GM12878 (cell line): ENCODE measurements around the gene FGGY. TPM values are rescaled to one million over a fixed set of nuclear protein-coding genes. Genes with fewer than 3 reads are reported as not detected.

ENCODE experiments used
- ATAC-seq: fragments of 200-7000 bp; cut with Tn5 transposase; 3 replicates; pipeline ENCODE4 v1.9.1; 2020; ENCODE audit warnings: mild to moderate bottlenecking, moderate library complexity
- BruUV-seq: library from RNA; stranded (reverse); fragments of 400-500 nt; replicated peaks from 2 replicates; lab custom pipeline; 2021; lab: Mats Ljungman, UMichigan
- CTCF ChIA-PET: fragments of 300-600 bp; sonication (Branson Sonifier 250); formaldehyde crosslinking; extraction: SDS; loops from one replicate; lab custom pipeline; 2021; ENCODE audit warnings: inconsistent platforms; lab: Yijun Ruan, JAX
- POLR2A ChIA-PET: fragments of 350-600 bp; formaldehyde crosslinking; extraction: SDS; loops from one replicate; lab custom pipeline; 2021; ENCODE audit warnings: inconsistent platforms; lab: Charles Lee
- RAD21 ChIA-PET: fragments of 300-600 bp; sonication (Branson Sonifier 250); formaldehyde crosslinking; loops from one replicate; lab custom pipeline; 2023; ENCODE audit warnings: antibody characterized with exemption; ENCODE audit not compliant: unreplicated experiment; lab: Charles Lee
- SMC1A ChIA-PET: fragments of 300-600 bp; sonication (Branson Sonifier 250); formaldehyde crosslinking; loops from one replicate; lab custom pipeline; 2023; ENCODE audit not compliant: unreplicated experiment, uncharacterized antibody; lab: Charles Lee
- DNase-seq: peaks from one replicate; pipeline ENCODE4 v3.0.0-alpha.2; 2011; ENCODE audit warnings: low read depth, low spot score
- FAIRE-seq: peaks from 3 replicates; lab custom pipeline; 2011; peaks lifted over from hg19 to GRCh38; lab: Jason Lieb, UNC
- H2AFZ ChIP-seq: 2 replicates; pipeline ENCODE4 v1.6.0; 2011; ENCODE audit warnings: low read depth, low read length, control low read depth; ENCODE audit not compliant: control insufficient read depth
- H3K27ac ChIP-seq: 2 replicates; pipeline ENCODE4 v1.5.1; 2011; ENCODE audit warnings: control low read depth; ENCODE audit not compliant: control insufficient read depth, insufficient read depth
- H3K27me3 ChIP-seq, 2 experiments: replicated peaks in 1 of 2; 2 replicates each; pipeline versions ENCODE4 v1.6.0 to v1.6.1; 2011; ENCODE audit warnings: low read length in 1 of 2; ENCODE audit not compliant: control insufficient read depth in 2 of 2, insufficient read depth in 2 of 2
- H3K36me3 ChIP-seq, 2 experiments: 2 replicates each; pipeline ENCODE4 v1.5.1; 2011; ENCODE audit warnings: low read length in 1 of 2; ENCODE audit not compliant: control insufficient read depth in 2 of 2, insufficient read depth in 2 of 2
- H3K4me1 ChIP-seq: 2 replicates; pipeline ENCODE4 v1.6.1; 2011; ENCODE audit warnings: mild to moderate bottlenecking, low read length, moderate library complexity, mixed read lengths; ENCODE audit not compliant: control insufficient read depth, insufficient read depth
- H3K4me2 ChIP-seq: 2 replicates; pipeline ENCODE4 v1.6.0; 2011; ENCODE audit warnings: control low read depth; ENCODE audit not compliant: control insufficient read depth, insufficient read depth
- H3K4me3 ChIP-seq: fragments of 200-600 bp; sonication (generic); 2 replicates; pipeline ENCODE4 v1.5.1; 2016
- H3K79me2 ChIP-seq: 2 replicates; pipeline ENCODE4 v1.6.0; 2011; ENCODE audit warnings: low read length; ENCODE audit not compliant: control insufficient read depth, insufficient read depth
- H3K9ac ChIP-seq: 2 replicates; pipeline ENCODE4 v1.8.0; 2011; ENCODE audit warnings: low read length, control low read depth, mixed read lengths; ENCODE audit not compliant: control insufficient read depth, insufficient read depth
- H3K9me3 ChIP-seq: replicated peaks from 3 replicates; pipeline ENCODE4 v1.5.1; 2011; ENCODE audit warnings: mild to moderate bottlenecking, low read length; ENCODE audit not compliant: control insufficient read depth, insufficient read depth
- H4K20me1 ChIP-seq: 2 replicates; pipeline ENCODE4 v1.6.0; 2011; ENCODE audit not compliant: control insufficient read depth, insufficient read depth
- BACH1 ChIP-seq: fragments of 450-650 bp; IDR thresholded peaks from 2 replicates; pipeline ENCODE4 v1.6.1; 2017; ENCODE audit warnings: mild to moderate bottlenecking, borderline replicate concordance
- BHLHE40 ChIP-seq, 2 experiments: fragments of 450-650 bp in 1 of 2; IDR thresholded peaks; 2 replicates each; pipeline ENCODE4 v1.6.1; 2011 to 2017; ENCODE audit warnings: low read depth in 2 of 2, borderline replicate concordance in 1 of 2, improper control_type of control experiment in 1 of 2, low read length in 1 of 2, mild to moderate bottlenecking in 1 of 2
- CBX3 ChIP-seq: fragments of 200-600 bp; sonication (generic); IDR thresholded peaks from 2 replicates; pipeline ENCODE4 v1.6.1; 2016; ENCODE audit warnings: low read depth, borderline replicate concordance
- CHD1 ChIP-seq: IDR thresholded peaks from 2 replicates; pipeline ENCODE4 v1.6.1; 2012; ENCODE audit warnings: low read depth, low read length, improper control_type of control experiment
- EED ChIP-seq: sonication (generic); IDR thresholded peaks from 2 replicates; pipeline ENCODE4 v1.6.1; 2016; ENCODE audit warnings: antibody characterized with exemption, low read depth
- EGR1 ChIP-seq, 2 experiments: IDR thresholded peaks; 1 replicate in 1 of 2; 2 replicates in 1 of 2; pipeline ENCODE4 v1.6.1; 2011 to 2012; ENCODE audit warnings: low read depth in 2 of 2, low read length in 2 of 2, borderline replicate concordance in 1 of 2, mild to moderate bottlenecking in 1 of 2, moderate library complexity in 1 of 2
- EP300 ChIP-seq, 2 experiments: fragments of 150-350 bp in 1 of 2; IDR thresholded peaks; 2 replicates each; pipeline ENCODE4 v1.6.1; 2011 to 2012; ENCODE audit warnings: low read depth in 2 of 2, low read length in 2 of 2, borderline replicate concordance in 1 of 2, improper control_type of control experiment in 1 of 2, inconsistent platforms in 1 of 2; ENCODE audit not compliant: control insufficient read depth in 1 of 2
- FOXK2 ChIP-seq: fragments of 450-650 bp; IDR thresholded peaks from 2 replicates; pipeline ENCODE4 v1.6.1; 2017; ENCODE audit warnings: mild to moderate bottlenecking, moderate library complexity
- IKZF2 ChIP-seq, 2 experiments: fragments of 450-650 bp; IDR thresholded peaks; 2 replicates each; pipeline ENCODE4 v1.6.1; 2017; ENCODE audit warnings: mild to moderate bottlenecking in 2 of 2, moderate library complexity in 2 of 2
- NFIC ChIP-seq: IDR thresholded peaks from 2 replicates; pipeline ENCODE4 v1.6.1; 2012; ENCODE audit warnings: low read depth, mild to moderate bottlenecking, inconsistent platforms, low read length, moderate library complexity
- RUNX3 ChIP-seq: IDR thresholded peaks from 2 replicates; pipeline ENCODE4 v1.6.1; 2012; ENCODE audit warnings: low read length, inconsistent platforms
- TAF1 ChIP-seq: IDR thresholded peaks from 2 replicates; pipeline ENCODE4 v1.6.1; 2011; ENCODE audit warnings: mild to moderate bottlenecking, low read depth, low read length, borderline replicate concordance
- TCF12 ChIP-seq: IDR thresholded peaks from 2 replicates; pipeline ENCODE4 v1.6.1; 2011; ENCODE audit warnings: low read depth, mild to moderate bottlenecking, low read length
- in situ Hi-C: fragments of 300-500 bp; cut with MboI; formaldehyde crosslinking; loops from 9 replicates; pipeline ENCODE4 v1.14.3; 2018; ENCODE audit warnings: mixed read lengths
- intact Hi-C: fragments of 100-400 bp; cut with micrococcal nuclease; formaldehyde crosslinking; loops from one replicate; pipeline ENCODE4 v1.14.2; 2022; ENCODE audit not compliant: unreplicated experiment
- polyA plus RNA-seq, 11 experiments: library from polyadenylated mRNA; depleted of rRNA in 4 of 11; unstranded in 6 of 11; stranded (reverse) in 5 of 11; fragments of >200 nt; fragmentation: Nextera tagmentation in 4 of 11; fragmentation: Illumina TruSeq in 1 of 11; extraction: Ambion mirVana in 4 of 11; extraction: Trizol in 1 of 11; gene quantifications; 1 replicate in 1 of 11; 2 replicates in 10 of 11; pipeline versions ENCODE4 v1.2.1 to v1.2.3, GENCODE V29; 2011 to 2016; ENCODE audit warnings: inconsistent platforms in 2 of 11, missing spikeins in 2 of 11, low read depth in 1 of 11
- total RNA-seq, 4 experiments: library from RNA; depleted of rRNA in 3 of 4; stranded (reverse); fragments of >200 nt in 3 of 4; fragmentation: Illumina TruSeq in 1 of 4; extraction: Trizol in 1 of 4; gene quantifications; 2 replicates each; pipeline versions ENCODE4 v1.2.1 to v1.2.3, GENCODE V29; 2013 to 2021
- TF ChIP-seq, protein P1 (sequence below): fragments of 450-650 bp; IDR thresholded peaks from 2 replicates; pipeline ENCODE4 v1.6.1; 2016; ENCODE audit warnings: mild to moderate bottlenecking
- TF ChIP-seq, protein P2 (sequence below): IDR thresholded peaks from 2 replicates; pipeline ENCODE4 v1.6.1; 2011; ENCODE audit warnings: borderline replicate concordance, low read depth, mild to moderate bottlenecking, moderate library complexity, mixed read lengths, low read length; ENCODE audit not compliant: insufficient read depth; ENCODE audit errors: extremely low read length
- TF ChIP-seq, protein P3 (sequence below): fragments of 450-650 bp; formaldehyde crosslinking; IDR thresholded peaks from 2 replicates; pipeline ENCODE4 v1.5.0; 2022; ENCODE audit warnings: mild to moderate bottlenecking, missing genetic modification characterization

Gene FGGY
- total and polyA plus RNA-seq, 10 of the 15 experiments (the other 5 are each of a cell fraction or from before 2014, with no cell fraction given), result 6.2 to 11.9 (median 7.5) TPM

DNA sequence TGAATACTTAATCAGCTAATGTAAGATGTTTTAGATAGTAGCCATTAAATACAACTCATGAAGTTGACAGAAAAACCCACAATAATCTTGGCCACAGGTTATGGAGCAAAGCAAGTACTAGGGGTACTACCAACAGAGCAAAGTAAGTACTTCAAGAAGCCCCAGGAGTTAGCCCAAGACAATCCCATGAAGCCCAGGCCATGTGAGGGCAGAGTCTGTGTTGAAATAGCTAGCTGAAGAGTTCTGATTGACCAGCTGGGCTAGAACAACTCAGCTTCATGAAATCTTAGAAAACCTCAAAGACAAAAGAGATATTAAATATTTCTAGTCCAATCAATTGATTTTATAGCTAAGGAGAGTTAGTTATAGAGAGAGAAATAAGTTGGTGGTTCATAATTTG is 304.9 kb downstream of the FGGY start (continued):
- TF ChIP-seq, protein P1, sequence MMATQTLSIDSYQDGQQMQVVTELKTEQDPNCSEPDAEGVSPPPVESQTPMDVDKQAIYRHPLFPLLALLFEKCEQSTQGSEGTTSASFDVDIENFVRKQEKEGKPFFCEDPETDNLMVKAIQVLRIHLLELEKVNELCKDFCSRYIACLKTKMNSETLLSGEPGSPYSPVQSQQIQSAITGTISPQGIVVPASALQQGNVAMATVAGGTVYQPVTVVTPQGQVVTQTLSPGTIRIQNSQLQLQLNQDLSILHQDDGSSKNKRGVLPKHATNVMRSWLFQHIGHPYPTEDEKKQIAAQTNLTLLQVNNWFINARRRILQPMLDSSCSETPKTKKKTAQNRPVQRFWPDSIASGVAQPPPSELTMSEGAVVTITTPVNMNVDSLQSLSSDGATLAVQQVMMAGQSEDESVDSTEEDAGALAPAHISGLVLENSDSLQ, result no peak
- no peak for TF ChIP-seq CHD1
- TF ChIP-seq, protein P2, sequence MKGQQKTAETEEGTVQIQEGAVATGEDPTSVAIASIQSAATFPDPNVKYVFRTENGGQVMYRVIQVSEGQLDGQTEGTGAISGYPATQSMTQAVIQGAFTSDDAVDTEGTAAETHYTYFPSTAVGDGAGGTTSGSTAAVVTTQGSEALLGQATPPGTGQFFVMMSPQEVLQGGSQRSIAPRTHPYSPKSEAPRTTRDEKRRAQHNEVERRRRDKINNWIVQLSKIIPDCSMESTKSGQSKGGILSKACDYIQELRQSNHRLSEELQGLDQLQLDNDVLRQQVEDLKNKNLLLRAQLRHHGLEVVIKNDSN, result no peak
- TF ChIP-seq, protein P3, sequence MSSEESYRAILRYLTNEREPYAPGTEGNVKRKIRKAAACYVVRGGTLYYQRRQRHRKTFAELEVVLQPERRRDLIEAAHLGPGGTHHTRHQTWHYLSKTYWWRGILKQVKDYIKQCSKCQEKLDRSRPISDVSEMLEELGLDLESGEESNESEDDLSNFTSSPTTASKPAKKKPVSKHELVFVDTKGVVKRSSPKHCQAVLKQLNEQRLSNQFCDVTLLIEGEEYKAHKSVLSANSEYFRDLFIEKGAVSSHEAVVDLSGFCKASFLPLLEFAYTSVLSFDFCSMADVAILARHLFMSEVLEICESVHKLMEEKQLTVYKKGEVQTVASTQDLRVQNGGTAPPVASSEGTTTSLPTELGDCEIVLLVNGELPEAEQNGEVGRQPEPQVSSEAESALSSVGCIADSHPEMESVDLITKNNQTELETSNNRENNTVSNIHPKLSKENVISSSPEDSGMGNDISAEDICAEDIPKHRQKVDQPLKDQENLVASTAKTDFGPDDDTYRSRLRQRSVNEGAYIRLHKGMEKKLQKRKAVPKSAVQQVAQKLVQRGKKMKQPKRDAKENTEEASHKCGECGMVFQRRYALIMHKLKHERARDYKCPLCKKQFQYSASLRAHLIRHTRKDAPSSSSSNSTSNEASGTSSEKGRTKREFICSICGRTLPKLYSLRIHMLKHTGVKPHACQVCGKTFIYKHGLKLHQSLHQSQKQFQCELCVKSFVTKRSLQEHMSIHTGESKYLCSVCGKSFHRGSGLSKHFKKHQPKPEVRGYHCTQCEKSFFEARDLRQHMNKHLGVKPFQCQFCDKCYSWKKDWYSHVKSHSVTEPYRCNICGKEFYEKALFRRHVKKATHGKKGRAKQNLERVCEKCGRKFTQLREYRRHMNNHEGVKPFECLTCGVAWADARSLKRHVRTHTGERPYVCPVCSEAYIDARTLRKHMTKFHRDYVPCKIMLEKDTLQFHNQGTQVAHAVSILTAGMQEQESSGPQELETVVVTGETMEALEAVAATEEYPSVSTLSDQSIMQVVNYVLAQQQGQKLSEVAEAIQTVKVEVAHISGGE (CRISPR knock-in tag), result no peak
- no peak for TF ChIP-seq TCF12
- TF ChIP-seq BHLHE40 (IDR thresholded peaks at IDR 0.05; ENCODE audit: borderline replicate concordance in 1 of 2, low read depth in 2 of 2, low read length in 1 of 2), result no peak
- TF ChIP-seq RUNX3, result no peak

DNA sequence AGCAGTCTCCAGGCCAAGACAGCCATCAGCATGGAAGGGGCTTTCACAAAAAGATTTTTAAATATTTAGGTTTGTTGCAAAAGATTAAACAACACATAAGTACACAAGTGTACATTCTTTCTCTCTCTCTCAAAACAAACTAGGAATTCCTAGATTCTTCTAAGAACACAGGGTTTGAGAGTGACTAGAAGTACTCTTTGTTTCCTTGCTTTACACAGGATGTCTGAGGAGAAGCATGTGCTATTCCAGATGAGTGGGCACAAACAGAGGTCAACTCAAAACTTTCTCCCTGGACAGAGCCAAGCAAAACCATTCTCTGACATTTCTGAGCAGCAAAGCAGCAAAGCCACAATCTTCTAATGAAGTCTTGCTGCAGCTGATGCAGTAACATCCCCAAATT is 307.3 kb downstream of the FGGY start:
- FAIRE-seq, result no peak
- Histone ChIP-seq H3K4me3 (no peak overlapping the region), H3K9me3 (no peaks in the 10 kb centered on the region), H3K79me2 (no peaks in the 10 kb centered on the region), H3K36me3 (no peaks in the 10 kb centered on the region), H3K27ac (no peak overlapping the region), H3K27me3 (no peaks in the 10 kb centered on the region), H4K20me1 (no peaks in the 10 kb centered on the region), H3K4me1 (no peaks in the 10 kb centered on the region; the same call in 1 of the 2 replicates), H3K9ac (no peak overlapping the region), H2AFZ (no peak overlapping the region), H3K4me2 (no peak overlapping the region)
- peak; percentile 24; the same call in 2 of the 3 replicates for ATAC-seq
- intact Hi-C loops, result no loop called here
- no peak for DNase-seq
- ChIA-PET RAD21 (interaction anchor here (0.7 kb wide), 1 partner anchor 249 kb away, joined by 3 read pairs; no protein-coding TSS in a partner anchor), POLR2A (no interaction called here), SMC1A (interaction anchor here (0.8 to 3.1 kb wide), 3 partner anchors 23 to 94 kb away, joined by 3 to 9 read pairs (median 4); no protein-coding TSS in a partner anchor), CTCF (interaction anchor here (0.5 kb wide), 1 partner anchor 1799 kb away, joined by 3 read pairs; no protein-coding TSS in a partner anchor)
- BruUV-seq, result no TSS peak
- in situ Hi-C loops, result no loop called here
- TF ChIP-seq IKZF2 (IDR thresholded peaks at IDR 0.05) (no peak), CBX3 (no peak), EED (no peak), TAF1 (no peak), FOXK2 (no peak), NFIC (no peak), BACH1 (no peak), EGR1 (IDR thresholded peaks at IDR 0.05; ENCODE audit: borderline replicate concordance in 1 of 2, low read depth in 2 of 2, low read length in 2 of 2) (no peak), EP300 (IDR thresholded peaks at IDR 0.05; ENCODE audit: borderline replicate concordance in 1 of 2, control insufficient read depth in 1 of 2, low read depth in 2 of 2, low read length in 2 of 2) (no peak)
